H9 (cell line): ENCODE data around the gene AFDN. TPM values are rescaled to one million over a fixed set of nuclear protein-coding genes. Genes with fewer than 3 reads are reported as not detected.

Experiments used
- DNase-seq: peaks from one replicate; pipeline ENCODE4 v3.0.0-alpha.2; 2017
- H2AFZ ChIP-seq: one replicate; pipeline ENCODE4 v1.6.1; 2013; ENCODE audit warnings: mild to moderate bottlenecking, low read length, control low read depth, moderate library complexity
- H2AK5ac ChIP-seq: 2 replicates; pipeline ENCODE4 v1.6.1; 2013; ENCODE audit warnings: low read length, control low read depth, mixed read lengths; ENCODE audit not compliant: insufficient read length
- H2BK120ac ChIP-seq: one replicate; pipeline ENCODE4 v1.6.1; 2013; ENCODE audit warnings: low read depth, mild to moderate bottlenecking, low read length, control low read depth, inconsistent platforms; ENCODE audit not compliant: poor library complexity, severe bottlenecking
- H2BK12ac ChIP-seq: 2 replicates; pipeline ENCODE4 v1.6.1; 2013; ENCODE audit warnings: low read length, control low read depth, mixed read lengths, low read depth; ENCODE audit not compliant: insufficient read length
- H2BK15ac ChIP-seq: 2 replicates; pipeline ENCODE4 v1.6.1; 2013; ENCODE audit warnings: low read depth, low read length, control low read depth
- H2BK20ac ChIP-seq: one replicate; pipeline ENCODE4 v1.6.1; 2013; ENCODE audit warnings: low read depth, mild to moderate bottlenecking, low read length, control low read depth, inconsistent platforms; ENCODE audit not compliant: poor library complexity, severe bottlenecking
- H2BK5ac ChIP-seq: 2 replicates; pipeline ENCODE4 v1.6.1; 2013; ENCODE audit warnings: low read length, control low read depth, mixed read lengths; ENCODE audit not compliant: insufficient read length
- H3K14ac ChIP-seq: 2 replicates; pipeline ENCODE4 v1.6.1; 2013; ENCODE audit warnings: low read length, control low read depth; ENCODE audit not compliant: insufficient read depth
- H3K18ac ChIP-seq: 2 replicates; pipeline ENCODE4 v1.6.1; 2013; ENCODE audit warnings: low read depth, mild to moderate bottlenecking, mixed read lengths, low read length, control low read depth; ENCODE audit not compliant: insufficient read length
- H3K23ac ChIP-seq: 2 replicates; pipeline ENCODE4 v1.6.1; 2013; ENCODE audit warnings: low read length, control low read depth, mixed read lengths, low read depth; ENCODE audit not compliant: insufficient read length
- H3K23me2 ChIP-seq: 2 replicates; pipeline ENCODE4 v1.6.1; 2013; ENCODE audit warnings: low read depth, mild to moderate bottlenecking, mixed read lengths, low read length, control low read depth; ENCODE audit not compliant: insufficient read length, poor library complexity, severe bottlenecking
- H3K27ac ChIP-seq: 2 replicates; pipeline ENCODE4 v1.5.1; 2013; ENCODE audit warnings: low read length, control low read depth, mixed read lengths, low read depth; ENCODE audit not compliant: insufficient read length
- H3K27me3 ChIP-seq: 2 replicates; pipeline ENCODE4 v1.6.1; 2013; ENCODE audit warnings: low read length, control low read depth, inconsistent platforms; ENCODE audit not compliant: insufficient read depth
- H3K4ac ChIP-seq: 2 replicates; pipeline ENCODE4 v1.6.1; 2013; ENCODE audit warnings: low read depth, mild to moderate bottlenecking, control low read depth, inconsistent platforms, low read length, moderate library complexity
- H3K4me1 ChIP-seq: 2 replicates; pipeline ENCODE4 v1.6.1; 2013; ENCODE audit warnings: low read length, control low read depth, inconsistent platforms; ENCODE audit not compliant: insufficient read depth
- H3K4me2 ChIP-seq: 2 replicates; pipeline ENCODE4 v1.6.1; 2013; ENCODE audit warnings: low read length, control low read depth, mixed read lengths; ENCODE audit not compliant: insufficient read length, insufficient read depth
- H3K56ac ChIP-seq: 2 replicates; pipeline ENCODE4 v1.6.1; 2013; ENCODE audit warnings: low read depth, mild to moderate bottlenecking, mixed read lengths, low read length, control low read depth; ENCODE audit not compliant: insufficient read length
- H3K79me1 ChIP-seq: 2 replicates; pipeline ENCODE4 v1.6.1; 2013; ENCODE audit warnings: low read depth, mild to moderate bottlenecking, moderate library complexity, low read length, control low read depth, inconsistent platforms; ENCODE audit not compliant: insufficient read depth, poor library complexity, severe bottlenecking
- H3K79me2 ChIP-seq: 2 replicates; pipeline ENCODE4 v1.6.1; 2013; ENCODE audit warnings: low read length, control low read depth, inconsistent platforms; ENCODE audit not compliant: insufficient read depth
- H3K9ac ChIP-seq: 2 replicates; pipeline ENCODE4 v1.6.1; 2013; ENCODE audit warnings: low read length, control low read depth, mixed read lengths; ENCODE audit not compliant: insufficient read length; ENCODE audit errors: extremely low read depth
- H3K9me3 ChIP-seq: one replicate; pipeline ENCODE4 v1.6.1; 2013; ENCODE audit warnings: low read depth, low read length, inconsistent platforms; ENCODE audit not compliant: control insufficient read depth
- H3T11ph ChIP-seq: one replicate; pipeline ENCODE4 v1.6.1; 2013; ENCODE audit warnings: mild to moderate bottlenecking, low read length, control low read depth, inconsistent platforms
- H4K20me1 ChIP-seq: one replicate; pipeline ENCODE4 v1.6.1; 2013; ENCODE audit not compliant: control insufficient read depth, insufficient read length, insufficient read depth
- H4K5ac ChIP-seq: 2 replicates; pipeline ENCODE4 v1.6.1; 2013; ENCODE audit warnings: low read depth, mild to moderate bottlenecking, mixed read lengths, low read length, control low read depth; ENCODE audit not compliant: insufficient read length
- H4K8ac ChIP-seq: replicated peaks from 2 replicates; pipeline ENCODE4 v1.6.1; 2013; ENCODE audit warnings: low read length, control low read depth, mixed read lengths, low read depth; ENCODE audit not compliant: insufficient read length
- H4K91ac ChIP-seq: 2 replicates; pipeline ENCODE4 v1.6.1; 2013; ENCODE audit warnings: low read depth, mild to moderate bottlenecking, moderate library complexity, mixed read lengths, low read length, control low read depth; ENCODE audit not compliant: insufficient read length
- H3K27ac Mint-ChIP-seq, 3 experiments: 2 replicates in 2 of 3; 3 replicates in 1 of 3; pipeline ENCODE4 v1.8.0; 2020 to 2021; ENCODE audit warnings: mixed read lengths in 3 of 3, mild to moderate bottlenecking in 1 of 3, moderate library complexity in 1 of 3
- H3K27me3 Mint-ChIP-seq: 2 replicates; pipeline ENCODE4 v1.8.0; 2021; ENCODE audit warnings: low read depth, mild to moderate bottlenecking, moderate library complexity, mixed read lengths
- H3K36me3 Mint-ChIP-seq, 3 experiments: 2 replicates in 2 of 3; 3 replicates in 1 of 3; pipeline ENCODE4 v1.8.0; 2020 to 2021; ENCODE audit warnings: low read depth in 3 of 3, mixed read lengths in 3 of 3; ENCODE audit not compliant: insufficient read depth in 1 of 3
- H3K4me1 Mint-ChIP-seq, 2 experiments: 2 replicates each; pipeline ENCODE4 v1.8.0; 2020; ENCODE audit warnings: mixed read lengths in 2 of 2
- H3K4me3 Mint-ChIP-seq, 2 experiments: 2 replicates in 1 of 2; 3 replicates in 1 of 2; pipeline ENCODE4 v1.8.0; 2020 to 2021; ENCODE audit warnings: mild to moderate bottlenecking in 2 of 2, mixed read lengths in 2 of 2, moderate library complexity in 1 of 2
- H3K9me3 Mint-ChIP-seq, 2 experiments: 2 replicates in 1 of 2; 3 replicates in 1 of 2; pipeline ENCODE4 v1.8.0; 2020; ENCODE audit warnings: mild to moderate bottlenecking in 2 of 2, mixed read lengths in 2 of 2, moderate library complexity in 1 of 2
- CTCF ChIP-seq: fragments of 200-600 bp; sonication (generic); conservative IDR thresholded peaks from 3 replicates; pipeline ENCODE4 v1.8.0; 2021; ENCODE audit warnings: antibody characterized with exemption, mild to moderate bottlenecking
- WGBS: extraction: QIAGEN DNeasy Blood & Tissue Kit; methylation state at CpG from one replicate; pipeline ENCODE4 v1.1.7; 2013; ENCODE audit warnings: missing lambda C conversion rate, low lambda C conversion rate, mixed read lengths; ENCODE audit not compliant: insufficient read length; ENCODE audit errors: extremely low coverage; 5-methylcytosine and 5-hydroxymethylcytosine counted together
- total RNA-seq: library from RNA; stranded (reverse); gene quantifications from 2 replicates; pipeline ENCODE4 v1.2.1, GENCODE V29; 2021

The AFDN gene
- total RNA-seq, 1 experiment from 2014 or later: 157 TPM

- Histone ChIP-seq H3T11ph (no peak overlapping the region), H3K9ac (no peak overlapping the region), H3K23ac (no peak overlapping the region), H3K27ac (no peak overlapping the region), H3K79me1 (no peaks in the 10 kb centered on the region), H2BK12ac (no peak overlapping the region), H3K4me1 (no peaks in the 10 kb centered on the region), H3K9me3 (no peaks in the 10 kb centered on the region), H2BK20ac (no peak overlapping the region), H4K8ac (no peak overlapping the region), H2BK120ac (no peak overlapping the region), H3K14ac (no peak overlapping the region), H2AK5ac (no peak overlapping the region), H3K4ac (no peak overlapping the region), H3K79me2 (no peaks in the 10 kb centered on the region), H2AFZ (no peak overlapping the region), H4K5ac (no peak overlapping the region), H3K23me2 (no peaks in the 10 kb centered on the region), H2BK5ac (no peak overlapping the region), H3K4me2 (no peak overlapping the region), H4K20me1 (no peaks in the 10 kb centered on the region), H3K18ac (no peak overlapping the region), H2BK15ac (no peak overlapping the region), H3K27me3 (no peaks in the 10 kb centered on the region), H3K56ac (no peak overlapping the region), H4K91ac (no peak overlapping the region)
- peaks cover 12% of the 10 kb centered on the region in 2 experiments; a peak in 4 of 5 replicates for H3K9me3 Mint-ChIP-seq
- H3K27ac Mint-ChIP-seq: no peak overlapping the region
- no peak for TF ChIP-seq CTCF
- 0 out of 4 replicates have a peak, but pooled peaks cover 0 to 2% of the 10 kb centered on the region in 2 experiments for H3K4me1 Mint-ChIP-seq
- WGBS: no CpG with 5 or more reads among the region's 35 CpGs
- H3K4me3 Mint-ChIP-seq: no peak overlapping the region
- H3K27me3 Mint-ChIP-seq: peaks cover 2% of the 10 kb centered on the region
- peaks cover 0 to 8% (median 2%) of the 10 kb centered on the region in 3 experiments; a peak in 1 of 7 replicates for H3K36me3 Mint-ChIP-seq
- no peak for DNase-seq
Measured at GRCh38 chr6:167987396-167988153, 160.9 kb downstream of the AFDN start.
